SU-DHL-6 (cell line): Measurements from ENCODE around the gene YTHDF1.

Experiments used
- EZH2phosphoT487 ChIP-seq: fragments of 200-600 bp; sonication (generic), shearing (Covaris generic); conservative IDR thresholded peaks from 2 replicates; pipeline ENCODE4 v1.6.1; 2018; ENCODE audit warnings: mild to moderate bottlenecking, antibody characterized with exemption, low read length, moderate library complexity, mixed read lengths
- TF ChIP-seq, protein P1 (sequence below): fragments of 200-600 bp; sonication (generic); IDR thresholded peaks from one replicate; pipeline ENCODE4 v1.5.1; 2017; ENCODE audit warnings: antibody characterized with exemption, mild to moderate bottlenecking, low read length, moderate library complexity; ENCODE audit not compliant: insufficient read depth, poor library complexity, severe bottlenecking

DNA sequence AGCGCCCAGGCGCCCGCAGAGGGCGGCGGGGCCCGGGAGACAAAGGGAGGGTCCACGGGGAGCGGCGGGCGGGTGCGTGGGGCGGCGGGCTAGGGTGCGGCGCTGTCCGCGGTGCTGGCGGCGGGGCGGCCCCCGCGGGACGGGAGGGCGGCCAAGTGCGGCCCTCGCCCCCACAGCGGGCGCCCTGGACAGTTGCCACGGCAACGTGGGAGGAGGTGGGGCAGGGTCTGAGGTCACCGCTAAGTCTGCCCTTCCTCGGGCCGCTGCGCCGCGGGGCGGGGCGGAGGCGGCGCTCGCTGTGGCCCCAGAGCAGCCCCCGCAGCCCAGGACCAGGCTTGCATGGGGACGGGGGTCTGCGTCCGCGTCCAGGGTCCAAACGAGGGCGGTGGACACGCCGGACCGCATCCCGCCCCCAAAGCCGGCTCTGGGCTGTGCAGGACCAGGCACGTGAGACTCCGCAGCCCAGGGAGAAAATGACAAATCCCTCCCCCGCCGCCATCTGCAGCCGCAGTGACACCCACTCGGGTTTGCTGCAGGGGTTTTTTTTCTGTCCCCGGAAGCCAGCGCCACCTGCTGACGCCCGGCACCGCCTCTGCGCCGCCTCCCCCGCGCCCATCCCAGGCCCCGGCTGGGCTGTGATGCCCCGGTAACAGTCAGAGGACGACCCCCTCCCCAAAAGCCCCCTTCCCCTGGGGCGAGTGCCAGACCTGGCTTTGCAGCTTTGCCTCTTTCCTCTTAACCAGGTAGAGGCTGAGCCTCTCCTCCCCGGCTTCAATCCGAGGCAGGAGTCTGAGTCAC lies 36.8 kb downstream of the YTHDF1 start:
- TF ChIP-seq, protein P1, sequence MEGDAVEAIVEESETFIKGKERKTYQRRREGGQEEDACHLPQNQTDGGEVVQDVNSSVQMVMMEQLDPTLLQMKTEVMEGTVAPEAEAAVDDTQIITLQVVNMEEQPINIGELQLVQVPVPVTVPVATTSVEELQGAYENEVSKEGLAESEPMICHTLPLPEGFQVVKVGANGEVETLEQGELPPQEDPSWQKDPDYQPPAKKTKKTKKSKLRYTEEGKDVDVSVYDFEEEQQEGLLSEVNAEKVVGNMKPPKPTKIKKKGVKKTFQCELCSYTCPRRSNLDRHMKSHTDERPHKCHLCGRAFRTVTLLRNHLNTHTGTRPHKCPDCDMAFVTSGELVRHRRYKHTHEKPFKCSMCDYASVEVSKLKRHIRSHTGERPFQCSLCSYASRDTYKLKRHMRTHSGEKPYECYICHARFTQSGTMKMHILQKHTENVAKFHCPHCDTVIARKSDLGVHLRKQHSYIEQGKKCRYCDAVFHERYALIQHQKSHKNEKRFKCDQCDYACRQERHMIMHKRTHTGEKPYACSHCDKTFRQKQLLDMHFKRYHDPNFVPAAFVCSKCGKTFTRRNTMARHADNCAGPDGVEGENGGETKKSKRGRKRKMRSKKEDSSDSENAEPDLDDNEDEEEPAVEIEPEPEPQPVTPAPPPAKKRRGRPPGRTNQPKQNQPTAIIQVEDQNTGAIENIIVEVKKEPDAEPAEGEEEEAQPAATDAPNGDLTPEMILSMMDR, result peak; percentile 68
- TF ChIP-seq EZH2phosphoT487, result no peak
